ENCODE data around the gene MTHFD1L. TPM values are rescaled to one million over a fixed set of nuclear protein-coding genes. Genes with fewer than 3 reads are reported as not detected.

MTHFD1L gene
- total RNA-seq, 1 donor from 2014 or later: 125 TPM

GRCh38 chr6:151089978-151090377 lies 224.5 kb downstream of the MTHFD1L start:
- H3K27me3 Mint-ChIP-seq (ENCODE audit: insufficient read depth): no peaks in the 10 kb centered on the region
- DNase-seq (ENCODE audit: low spot score): no peak
- H3K4me1 Mint-ChIP-seq (ENCODE audit: low read depth): no peaks in the 10 kb centered on the region
- no peaks in the 10 kb centered on the region for H3K9me3 Mint-ChIP-seq
- peaks cover 22% of the 10 kb centered on the region for H3K36me3 Mint-ChIP-seq (ENCODE audit: low read depth)
- intact Hi-C loops (cut with micrococcal nuclease): no loop called here
- no peak overlapping the region for H3K4me3 Mint-ChIP-seq
- no peak overlapping the region for H3K27ac Mint-ChIP-seq

GRCh38 chr6:151091571-151091970 lies 226.1 kb downstream of the MTHFD1L start:
- peak overlapping the region; percentile 31 for H3K27ac Mint-ChIP-seq
- no peak for DNase-seq (ENCODE audit: low spot score)
- H3K4me3 Mint-ChIP-seq: no peak overlapping the region
- H3K4me1 Mint-ChIP-seq (ENCODE audit: low read depth): no peaks in the 10 kb centered on the region
- intact Hi-C loops (cut with micrococcal nuclease): no loop called here
- H3K9me3 Mint-ChIP-seq: no peaks in the 10 kb centered on the region
- peaks cover 33% of the 10 kb centered on the region for H3K36me3 Mint-ChIP-seq (ENCODE audit: low read depth)
- H3K27me3 Mint-ChIP-seq (ENCODE audit: insufficient read depth): no peaks in the 10 kb centered on the region

GRCh38 chr6:151092591-151092990 lies 227.1 kb downstream of the MTHFD1L start:
- Mint-ChIP-seq H3K27me3 (ENCODE audit: insufficient read depth) (no peaks in the 10 kb centered on the region), H3K36me3 (ENCODE audit: low read depth) (peaks cover 34% of the 10 kb centered on the region), H3K4me3 (no peak overlapping the region), H3K27ac (no peak overlapping the region), H3K4me1 (ENCODE audit: low read depth) (peaks cover 2% of the 10 kb centered on the region), H3K9me3 (no peaks in the 10 kb centered on the region)
- intact Hi-C loops (cut with micrococcal nuclease): no loop called here
- no peak for DNase-seq (ENCODE audit: low spot score)

GRCh38 chr6:151093706-151094105 lies 228.2 kb downstream of the MTHFD1L start:
- no peaks in the 10 kb centered on the region for H3K9me3 Mint-ChIP-seq
- H3K4me1 Mint-ChIP-seq (ENCODE audit: low read depth): peaks cover 6% of the 10 kb centered on the region
- no peaks in the 10 kb centered on the region for H3K27me3 Mint-ChIP-seq (ENCODE audit: insufficient read depth)
- intact Hi-C loops (cut with micrococcal nuclease): no loop called here
- peaks cover 34% of the 10 kb centered on the region for H3K36me3 Mint-ChIP-seq (ENCODE audit: low read depth)
- no peak for DNase-seq (ENCODE audit: low spot score)
- H3K4me3 Mint-ChIP-seq: no peak overlapping the region
- H3K27ac Mint-ChIP-seq: no peak overlapping the region

- DNase-seq (ENCODE audit: low spot score): no peak
- Mint-ChIP-seq H3K4me1 (ENCODE audit: low read depth) (peaks cover 6% of the 10 kb centered on the region), H3K27me3 (ENCODE audit: insufficient read depth) (no peaks in the 10 kb centered on the region), H3K9me3 (no peaks in the 10 kb centered on the region), H3K27ac (no peak overlapping the region), H3K36me3 (ENCODE audit: low read depth) (peaks cover 37% of the 10 kb centered on the region), H3K4me3 (no peak overlapping the region)
- intact Hi-C loops (cut with micrococcal nuclease): no loop called here
These were observed 230.2 kb downstream of the MTHFD1L start for GRCh38 chr6:151095538-151096254.

- Mint-ChIP-seq H3K27me3 (ENCODE audit: insufficient read depth) (no peaks in the 10 kb centered on the region), H3K4me1 (ENCODE audit: low read depth) (peaks cover 6% of the 10 kb centered on the region), H3K27ac (no peak overlapping the region), H3K4me3 (no peak overlapping the region), H3K9me3 (no peaks in the 10 kb centered on the region), H3K36me3 (ENCODE audit: low read depth) (peaks cover 37% of the 10 kb centered on the region)
- intact Hi-C loops (cut with micrococcal nuclease): no loop called here
- no peak for DNase-seq (ENCODE audit: low spot score)
These were observed 230.7 kb downstream of the MTHFD1L start for GRCh38 chr6:151096255-151096612.

DNA sequence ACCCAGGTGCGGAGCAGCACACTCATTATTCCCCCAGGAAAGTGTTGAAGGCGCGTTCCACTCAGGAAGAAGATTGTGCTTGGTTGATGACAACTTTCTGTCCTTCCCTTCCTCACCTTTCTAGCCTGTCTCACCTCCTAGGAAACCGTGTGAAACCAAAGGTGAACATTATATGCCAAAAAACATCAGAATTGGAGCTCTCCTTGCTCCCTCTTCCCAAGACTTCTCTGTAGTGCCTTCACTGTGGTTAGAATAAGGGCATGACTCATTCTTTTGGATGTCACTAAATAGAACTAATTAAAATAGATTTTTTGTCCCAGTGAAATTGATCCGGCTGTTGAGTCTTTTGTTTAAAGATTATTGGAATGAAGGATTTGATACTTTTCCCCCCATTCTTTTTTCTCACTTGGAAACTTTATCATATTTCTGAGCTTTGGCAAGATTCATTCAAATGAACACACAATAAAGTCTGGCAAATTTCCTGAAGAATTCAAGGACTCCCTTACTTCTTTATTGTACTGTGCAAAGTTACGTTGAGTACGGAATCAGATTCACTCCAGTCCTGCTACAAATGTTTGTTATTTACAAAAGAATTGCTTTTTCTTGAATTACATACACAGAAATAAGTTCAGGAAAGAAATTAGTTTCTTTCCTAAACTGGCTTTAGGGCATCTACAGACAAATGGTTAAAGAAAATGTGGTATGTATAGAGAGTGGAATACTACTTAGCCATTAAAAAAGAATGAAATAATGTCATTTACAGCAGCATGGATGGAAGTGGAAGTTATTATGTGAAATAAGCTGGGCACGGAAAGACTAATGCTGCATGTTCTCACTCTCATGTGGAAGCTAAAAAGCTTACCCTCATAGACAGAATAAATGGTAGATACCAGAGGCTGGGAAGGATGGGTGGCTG lies 231.4 kb downstream of the MTHFD1L start:
- H3K36me3 Mint-ChIP-seq (ENCODE audit: low read depth): peaks cover 35% of the 10 kb centered on the region
- intact Hi-C loops (cut with micrococcal nuclease): no loop called here
- H3K27me3 Mint-ChIP-seq (ENCODE audit: insufficient read depth): no peaks in the 10 kb centered on the region
- H3K9me3 Mint-ChIP-seq: no peaks in the 10 kb centered on the region
- no peak for DNase-seq (ENCODE audit: low spot score)
- H3K27ac Mint-ChIP-seq: no peak overlapping the region
- peaks cover 6% of the 10 kb centered on the region for H3K4me1 Mint-ChIP-seq (ENCODE audit: low read depth)
- no peak overlapping the region for H3K4me3 Mint-ChIP-seq

GRCh38 chr6:151098166-151098565 lies 232.7 kb downstream of the MTHFD1L start:
- Mint-ChIP-seq H3K27ac (no peak overlapping the region), H3K4me3 (no peak overlapping the region), H3K9me3 (no peaks in the 10 kb centered on the region), H3K4me1 (ENCODE audit: low read depth) (peaks cover 6% of the 10 kb centered on the region), H3K36me3 (ENCODE audit: low read depth) (peaks cover 27% of the 10 kb centered on the region), H3K27me3 (ENCODE audit: insufficient read depth) (no peaks in the 10 kb centered on the region)
- intact Hi-C loops (cut with micrococcal nuclease): no loop called here
- DNase-seq (ENCODE audit: low spot score): no peak

DNA sequence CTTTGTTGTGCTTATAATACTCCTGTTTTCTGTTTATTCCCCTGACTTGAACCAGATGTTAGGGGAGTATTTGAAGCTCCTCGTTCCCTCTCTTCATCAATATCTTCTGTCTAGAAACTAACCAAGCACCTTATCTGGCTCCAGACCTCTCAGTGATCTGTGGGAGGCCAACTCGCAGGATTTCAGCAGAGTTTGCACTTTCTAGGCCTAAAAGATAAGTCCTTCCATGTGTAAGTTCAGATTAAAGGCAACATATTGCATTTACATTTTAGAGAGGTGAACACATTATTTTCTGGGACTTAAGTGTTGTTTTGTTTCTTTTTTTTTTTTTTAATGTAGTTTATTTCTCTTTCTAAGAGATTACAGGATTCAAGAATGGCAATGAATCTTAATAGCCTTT lies 234.8 kb downstream of the MTHFD1L start:
- intact Hi-C loops (cut with micrococcal nuclease): no loop called here
- no peak overlapping the region for H3K27ac Mint-ChIP-seq

GRCh38 chr6:151101161-151101815 lies 235.8 kb downstream of the MTHFD1L start:
- no peaks in the 10 kb centered on the region for H3K9me3 Mint-ChIP-seq
- H3K27me3 Mint-ChIP-seq (ENCODE audit: insufficient read depth): no peaks in the 10 kb centered on the region
- H3K4me3 Mint-ChIP-seq: no peak overlapping the region
- peaks cover 6% of the 10 kb centered on the region for H3K4me1 Mint-ChIP-seq (ENCODE audit: low read depth)
- H3K36me3 Mint-ChIP-seq (ENCODE audit: low read depth): peaks cover 11% of the 10 kb centered on the region
- H3K27ac Mint-ChIP-seq: no peak overlapping the region
- no peak for DNase-seq (ENCODE audit: low spot score)
- intact Hi-C loops (cut with micrococcal nuclease): no loop called here

More for the DNA sequence above, 234.8 kb downstream of the MTHFD1L start:
- Mint-ChIP-seq H3K9me3 (no peaks in the 10 kb centered on the region), H3K36me3 (ENCODE audit: low read depth) (peaks cover 18% of the 10 kb centered on the region), H3K27me3 (ENCODE audit: insufficient read depth) (no peaks in the 10 kb centered on the region), H3K4me1 (ENCODE audit: low read depth) (peaks cover 6% of the 10 kb centered on the region), H3K4me3 (no peak overlapping the region)
- DNase-seq (ENCODE audit: low spot score): no peak

- Mint-ChIP-seq H3K4me1 (ENCODE audit: low read depth) (peaks cover 6% of the 10 kb centered on the region), H3K36me3 (ENCODE audit: low read depth) (peaks cover 9% of the 10 kb centered on the region), H3K27me3 (ENCODE audit: insufficient read depth) (no peaks in the 10 kb centered on the region), H3K4me3 (no peak overlapping the region), H3K9me3 (no peaks in the 10 kb centered on the region), H3K27ac (no peak overlapping the region)
- DNase-seq (ENCODE audit: low spot score): no peak
- intact Hi-C loops (cut with micrococcal nuclease): no loop called here
These were observed 236.6 kb downstream of the MTHFD1L start for GRCh38 chr6:151101816-151102694.

DNA sequence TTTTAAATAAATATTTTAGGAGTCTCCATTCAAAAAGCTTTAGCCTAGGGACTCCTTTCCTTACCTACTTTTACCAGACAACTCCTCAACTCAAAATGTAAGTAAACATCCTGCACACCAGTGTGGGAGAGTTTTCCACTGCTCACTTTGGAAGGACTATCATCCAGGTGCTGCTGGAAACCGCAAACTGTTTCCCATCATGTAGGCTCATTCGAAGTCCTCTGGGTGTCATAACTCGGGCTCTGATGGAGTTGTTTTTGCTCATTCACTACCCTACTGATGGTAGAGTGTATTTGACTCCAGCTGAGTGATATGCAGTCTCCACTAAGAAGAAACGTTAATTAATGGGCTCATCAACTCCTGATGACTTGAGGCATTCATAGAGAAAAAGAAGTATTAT lies 237.8 kb downstream of the MTHFD1L start:
- Mint-ChIP-seq H3K4me1 (ENCODE audit: low read depth) (no peaks in the 10 kb centered on the region), H3K36me3 (ENCODE audit: low read depth) (peaks cover 9% of the 10 kb centered on the region), H3K9me3 (no peaks in the 10 kb centered on the region), H3K27ac (no peak overlapping the region), H3K27me3 (ENCODE audit: insufficient read depth) (no peaks in the 10 kb centered on the region), H3K4me3 (no peak overlapping the region)
- intact Hi-C loops (cut with micrococcal nuclease): no loop called here
- no peak for DNase-seq (ENCODE audit: low spot score)
